Ascending aorta (tissue), 2 donors: ENCODE measurements around the gene CMIP. TPM values are rescaled to one million over a fixed set of nuclear protein-coding genes. Genes with fewer than 3 reads are reported as not detected.
A peak's percentile ranks its signal among the peaks of the same experiment; 100 is the strongest.

Experiments used
- DNase-seq, 2 donors: peaks; one replicate each; pipeline ENCODE4 v3.0.0-alpha.2; 2019; ENCODE audit warnings: low spot score in 2 of 2
- H3K27ac ChIP-seq, 2 donors: fragments of 200-600 bp; sonication (generic); one replicate each; pipeline ENCODE4 v1.5.1; 2016 to 2017; ENCODE audit warnings: mild to moderate bottlenecking in 1 of 2
- H3K27me3 ChIP-seq: fragments of 200-600 bp; sonication (generic); one replicate; pipeline ENCODE4 v1.5.1; 2017
- H3K36me3 ChIP-seq, 2 donors: fragments of 200-600 bp; sonication (generic); one replicate each; pipeline ENCODE4 v1.5.1; 2016
- H3K4me1 ChIP-seq, 2 donors: fragments of 200-600 bp; sonication (generic); one replicate each; pipeline ENCODE4 v1.5.1; 2016 to 2017; ENCODE audit warnings: mild to moderate bottlenecking in 1 of 2
- H3K4me3 ChIP-seq, 2 donors: fragments of 200-600 bp; sonication (generic); one replicate each; pipeline ENCODE4 v1.5.1; 2016 to 2017; ENCODE audit warnings: mild to moderate bottlenecking in 1 of 2
- H3K9me3 ChIP-seq, 2 donors: fragments of 200-600 bp; sonication (generic); one replicate each; pipeline ENCODE4 v1.5.1; 2016
- CTCF ChIP-seq, 3 experiments: fragments of 200-600 bp in 2 of 3; fragments of 450-650 bp in 1 of 3; sonication (generic) in 2 of 3; IDR thresholded peaks; one replicate each; pipeline ENCODE4 v1.5.1; 2016 to 2019; ENCODE audit warnings: antibody characterized with exemption in 3 of 3, mild to moderate bottlenecking in 1 of 3, moderate library complexity in 1 of 3
- intact Hi-C: fragments of 100-400 bp; cut with DNase I; formaldehyde crosslinking; loops from one replicate; pipeline ENCODE4 v1.15.1; 2023
- total RNA-seq: library from RNA; depleted of rRNA; stranded (reverse); fragments of >200 nt; gene quantifications from one replicate; pipeline ENCODE4 v1.1.0, GENCODE V29; 2016

Gene CMIP
- total RNA-seq, 1 donor from 2014 or later, result 110 TPM

GRCh38 chr16:81717662-81718189, 273.1 kb downstream of the CMIP start:
- Histone ChIP-seq H3K4me3 (no peak overlapping the region), H3K4me1 (no peaks in the 10 kb centered on the region), H3K36me3 (no peaks in the 10 kb centered on the region), H3K9me3 (no peaks in the 10 kb centered on the region), H3K27ac (no peak overlapping the region), H3K27me3 (no peaks in the 10 kb centered on the region)
- DNase-seq, result no peak
- no peak for TF ChIP-seq CTCF (IDR thresholded peaks at IDR 0.05)
- intact Hi-C loops, result no loop called here

- intact Hi-C loops, result no loop called here
- H3K27ac ChIP-seq, result no peak overlapping the region
These were observed 274.0 kb downstream of the CMIP start for GRCh38 chr16:81718637-81719036.

GRCh38 chr16:81719993-81720392, 275.4 kb downstream of the CMIP start:
- TF ChIP-seq CTCF (IDR thresholded peaks at IDR 0.05), result no peak
- Histone ChIP-seq H3K27ac (no peak overlapping the region), H3K36me3 (no peaks in the 10 kb centered on the region), H3K4me3 (no peak overlapping the region), H3K9me3 (no peaks in the 10 kb centered on the region), H3K27me3 (no peaks in the 10 kb centered on the region), H3K4me1 (no peaks in the 10 kb centered on the region)
- intact Hi-C loops, result no loop called here
- no peak for DNase-seq

More at GRCh38 chr16:81718637-81719036, 274.0 kb downstream of the CMIP start:
- H3K9me3 ChIP-seq, result no peaks in the 10 kb centered on the region
- H3K4me3 ChIP-seq, result no peak overlapping the region
- no peaks in the 10 kb centered on the region for H3K4me1 ChIP-seq
- H3K27me3 ChIP-seq, result no peaks in the 10 kb centered on the region
- no peaks in the 10 kb centered on the region for H3K36me3 ChIP-seq
- no peak for DNase-seq
- TF ChIP-seq CTCF (IDR thresholded peaks at IDR 0.05), result no peak

- H3K4me1 ChIP-seq, result no peaks in the 10 kb centered on the region
- no peaks in the 10 kb centered on the region for H3K36me3 ChIP-seq
- no peak overlapping the region for H3K4me3 ChIP-seq
- no peak overlapping the region for H3K27ac ChIP-seq
- intact Hi-C loops, result no loop called here
- DNase-seq, result no peak
- no peak for TF ChIP-seq CTCF (IDR thresholded peaks at IDR 0.05)
- no peaks in the 10 kb centered on the region for H3K27me3 ChIP-seq
- no peaks in the 10 kb centered on the region for H3K9me3 ChIP-seq
These were observed 276.6 kb downstream of the CMIP start for GRCh38 chr16:81720973-81721906.

- Histone ChIP-seq H3K9me3 (no peaks in the 10 kb centered on the region), H3K27me3 (no peaks in the 10 kb centered on the region), H3K36me3 (no peaks in the 10 kb centered on the region), H3K27ac (no peak overlapping the region), H3K4me3 (no peak overlapping the region), H3K4me1 (no peaks in the 10 kb centered on the region)
- intact Hi-C loops, result loop anchor here (1.0 to 2.0 kb wide), 2 partner anchors 320 to 356 kb away; no protein-coding TSS in a partner anchor
- DNase-seq, result no peak
- peak; percentile 51 to 74 (median 72) for TF ChIP-seq CTCF (IDR thresholded peaks at IDR 0.05)
These were observed 278.6 kb downstream of the CMIP start for GRCh38 chr16:81723098-81723723.
